Measurements from ENCODE around the gene C1orf226. TPM values are rescaled to one million over a fixed set of nuclear protein-coding genes. Genes with fewer than 3 reads are reported as not detected.

Gene C1orf226
- total and polyA plus RNA-seq, 2 of the 4 experiments (the other 2 are of a cell fraction) = under 0.01 to 0.10 TPM

- Histone ChIP-seq H2BK20ac (ENCODE audit: low read depth, low read length) (no peak overlapping the region), H3K4me2 (ENCODE audit: low read depth, low read length) (no peak overlapping the region), H3K9me3 (ENCODE audit: control insufficient read depth, insufficient read depth, low read length) (no peaks in the 10 kb centered on the region), H3K18ac (ENCODE audit: low read depth, low read length) (no peak overlapping the region), H2BK120ac (ENCODE audit: low read depth, low read length) (no peak overlapping the region), H4K91ac (ENCODE audit: insufficient read depth, low read depth, low read length) (no peak overlapping the region), H3K27ac (ENCODE audit: insufficient read depth, low read length) (no peak overlapping the region), H3K27me3 (ENCODE audit: control insufficient read depth, insufficient read depth, low read length) (peaks cover 11% of the 10 kb centered on the region), H3K4ac (ENCODE audit: low read depth, low read length) (no peak overlapping the region), H3K56ac (ENCODE audit: extremely low read depth, insufficient read depth, low read length) (no peak overlapping the region), H2AFZ (replicated peaks; ENCODE audit: low read length, poor library complexity) (no peak overlapping the region), H3K9me1 (ENCODE audit: insufficient read depth, low read length) (no peaks in the 10 kb centered on the region; the same call in 1 of the 2 replicates), H3K14ac (replicated peaks; ENCODE audit: low read depth, low read length) (no peak overlapping the region), H3K36me3 (ENCODE audit: control insufficient read depth, insufficient read depth, low read length) (no peaks in the 10 kb centered on the region), H4K5ac (ENCODE audit: low read depth, low read length) (no peak overlapping the region), H4K8ac (ENCODE audit: low read depth in 2 of 2, low read length in 2 of 2) (no peak overlapping the region), H3K4me3 (ENCODE audit: insufficient read depth, low read depth, low read length) (no peak overlapping the region), H3K23ac (ENCODE audit: low read depth, low read length) (no peak overlapping the region), H4K20me1 (ENCODE audit: insufficient read depth, low read length) (no peaks in the 10 kb centered on the region), H2AK9ac (replicated peaks; ENCODE audit: low read depth, low read length, poor library complexity) (no peak overlapping the region), H3K79me1 (ENCODE audit: low read depth in 1 of 2, low read length in 2 of 2) (no peaks in the 10 kb centered on the region), H2BK15ac (ENCODE audit: low read depth, low read length) (no peak overlapping the region), H3K9ac (ENCODE audit: low read depth, low read length) (no peak overlapping the region), H2BK5ac (ENCODE audit: low read depth, low read length, poor library complexity, severe bottlenecking) (no peak overlapping the region), H3K4me1 (ENCODE audit: control insufficient read depth, insufficient read depth, low read length) (no peaks in the 10 kb centered on the region), H2AK5ac (ENCODE audit: low read depth, low read length) (no peak overlapping the region)
- POLR2A ChIA-PET (ENCODE audit: unreplicated experiment) = no interaction called here
- in situ Hi-C loops (cut with MboI; ENCODE audit: low sequenced_read_pairs) (no loop called here), dilution Hi-C loops (cut with HindIII; ENCODE audit: low sequenced_read_pairs, unreplicated experiment) (no loop called here), intact Hi-C loops (cut with micrococcal nuclease) (no loop called here)
- WGBS, 2 experiments (ENCODE audit: extremely low coverage in 2 of 2, insufficient read length in 1 of 2) = 89% methylated on average over 1 of the region's 4 CpGs; no CpG with 5 or more reads in 1 of the 2 experiments
- DNase-seq (no peak), ATAC-seq (ENCODE audit: low read depth) (no peak)
- no TSS peak for BruUV-seq (replicated peaks)
- TF ChIP-seq MAZ (IDR thresholded peaks at IDR 0.05; ENCODE audit: borderline replicate concordance, low read depth, low read length) (no peak), CTCF (conservative IDR thresholded peaks at IDR 0.05; ENCODE audit: low read depth, low read length) (no peak), RAD21 (IDR thresholded peaks at IDR 0.05; ENCODE audit: low read length) (no peak), RFX5 (IDR thresholded peaks at IDR 0.05; ENCODE audit: low read depth, low read length) (no peak), CHD1 (IDR thresholded peaks at IDR 0.05; ENCODE audit: low read depth, low read length) (no peak), MXI1 (IDR thresholded peaks at IDR 0.05; ENCODE audit: borderline replicate concordance, low read depth, low read length) (no peak), MAFK (IDR thresholded peaks at IDR 0.05; ENCODE audit: low read depth, low read length) (no peak), RCOR1 (IDR thresholded peaks at IDR 0.05; ENCODE audit: insufficient replicate concordance, low read length) (no peak), POLR2A (IDR thresholded peaks at IDR 0.05; ENCODE audit: low read depth, low read length) (no peak), NFE2L2 (IDR thresholded peaks at IDR 0.05; ENCODE audit: low read depth, low read length) (no peak), CEBPB (IDR thresholded peaks at IDR 0.05; ENCODE audit: low read depth, low read length) (no peak), BHLHE40 (IDR thresholded peaks at IDR 0.05; ENCODE audit: low read depth, low read length) (no peak), FOS (IDR thresholded peaks at IDR 0.05; ENCODE audit: low read depth, low read length) (no peak), SMC3 (IDR thresholded peaks at IDR 0.05; ENCODE audit: low read depth, low read length) (no peak)
- TF ChIP-seq, protein P1, sequence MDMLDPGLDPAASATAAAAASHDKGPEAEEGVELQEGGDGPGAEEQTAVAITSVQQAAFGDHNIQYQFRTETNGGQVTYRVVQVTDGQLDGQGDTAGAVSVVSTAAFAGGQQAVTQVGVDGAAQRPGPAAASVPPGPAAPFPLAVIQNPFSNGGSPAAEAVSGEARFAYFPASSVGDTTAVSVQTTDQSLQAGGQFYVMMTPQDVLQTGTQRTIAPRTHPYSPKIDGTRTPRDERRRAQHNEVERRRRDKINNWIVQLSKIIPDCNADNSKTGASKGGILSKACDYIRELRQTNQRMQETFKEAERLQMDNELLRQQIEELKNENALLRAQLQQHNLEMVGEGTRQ (IDR thresholded peaks at IDR 0.05; ENCODE audit: low read depth, low read length) = no peak
- TF ChIP-seq, protein P2, sequence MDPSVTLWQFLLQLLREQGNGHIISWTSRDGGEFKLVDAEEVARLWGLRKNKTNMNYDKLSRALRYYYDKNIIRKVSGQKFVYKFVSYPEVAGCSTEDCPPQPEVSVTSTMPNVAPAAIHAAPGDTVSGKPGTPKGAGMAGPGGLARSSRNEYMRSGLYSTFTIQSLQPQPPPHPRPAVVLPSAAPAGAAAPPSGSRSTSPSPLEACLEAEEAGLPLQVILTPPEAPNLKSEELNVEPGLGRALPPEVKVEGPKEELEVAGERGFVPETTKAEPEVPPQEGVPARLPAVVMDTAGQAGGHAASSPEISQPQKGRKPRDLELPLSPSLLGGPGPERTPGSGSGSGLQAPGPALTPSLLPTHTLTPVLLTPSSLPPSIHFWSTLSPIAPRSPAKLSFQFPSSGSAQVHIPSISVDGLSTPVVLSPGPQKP (IDR thresholded peaks at IDR 0.05; ENCODE audit: borderline replicate concordance, low read depth, low read length) = no peak
- CTCF ChIA-PET = no interaction called here
Measured at GRCh38 chr1:162360874-162361260, 20.7 kb upstream of the C1orf226 start.

All from IMR-90 (cell line).